Adrenal gland (tissue), 12 donors: ENCODE data around the gene MYMX. TPM values are rescaled to one million over a fixed set of nuclear protein-coding genes. Genes with fewer than 3 reads are reported as not detected.

Experiments used
- DNase-seq, 7 donors: peaks; one replicate each; pipeline ENCODE4 v3.0.0-alpha.2; 2019 to 2020
- H3K27ac ChIP-seq, 5 donors: fragments of 200-600 bp; sonication (generic) in 4 of 5; 1 replicate in 3 of 5; 2 replicates in 2 of 5; pipeline versions ENCODE4 v1.5.1 to v1.8.0; 2016 to 2020; ENCODE audit warnings: mild to moderate bottlenecking in 1 of 5
- H3K27me3 ChIP-seq: fragments of 200-600 bp; 2 replicates; pipeline ENCODE4 v1.8.0; 2021
- H3K36me3 ChIP-seq, 2 donors: fragments of 200-600 bp; replicated peaks in 1 of 2; 1 replicate in 1 of 2; 2 replicates in 1 of 2; pipeline versions ENCODE4 v1.5.1 to v1.8.0; 2018 to 2022
- H3K4me1 ChIP-seq, 2 donors: fragments of 200-600 bp; replicated peaks in 1 of 2; 1 replicate in 1 of 2; 2 replicates in 1 of 2; pipeline versions ENCODE4 v1.5.1 to v1.8.0; 2018 to 2021
- H3K4me3 ChIP-seq, 4 donors: fragments of 200-600 bp; sonication (generic) in 3 of 4; one replicate each; pipeline ENCODE4 v1.5.1; 2016 to 2018
- H3K9me3 ChIP-seq, 3 donors: fragments of 200-600 bp; sonication (generic) in 1 of 3; replicated peaks in 1 of 3; 1 replicate in 2 of 3; 2 replicates in 1 of 3; pipeline versions ENCODE4 v1.5.1 to v1.8.0; 2016 to 2021
- POLR2A ChIP-seq, 2 donors: fragments of 450-650 bp; IDR thresholded peaks; one replicate each; pipeline ENCODE4 v1.6.1; 2017; ENCODE audit warnings: antibody characterized with exemption in 2 of 2, mild to moderate bottlenecking in 2 of 2, moderate library complexity in 1 of 2
- WGBS, 4 donors: extraction: QIAGEN DNeasy Blood & Tissue Kit in 2 of 4; methylation state at CpG; one replicate each; pipeline versions ENCODE4 v1.1.5 to v1.1.7; 2013 to 2017; 5-methylcytosine and 5-hydroxymethylcytosine counted together
- intact Hi-C, 2 donors: fragments of 100-400 bp; cut with DNase I; formaldehyde crosslinking; loops; one replicate each; pipeline versions ENCODE4 v1.14.1 to v1.15.0; 2022 to 2023
- polyA plus RNA-seq, 3 donors: library from polyadenylated mRNA; stranded (reverse); fragments of 200-250 nt in 2 of 3; fragments of 350-450 nt in 1 of 3; fragmentation: Illumina TruSeq in 1 of 3; extraction: RNeasy Lipid Tissue Mini Kit (QIAGEN cat#74804) in 1 of 3; gene quantifications; one replicate each; pipeline ENCODE4 v1.2.3, GENCODE V29; 2013 to 2014
- total RNA-seq, 9 donors: library from RNA; depleted of rRNA in 4 of 9; stranded (reverse); fragments of >200 nt in 4 of 9; fragments of 120-200 nt in 1 of 9; fragmentation: NEBNext Ultra II Directional in 1 of 9; extraction: Animal tissue kit (Norgen Biotek cat#: 25700) in 1 of 9; gene quantifications; one replicate each; pipeline versions ENCODE4 v1.1.0 to v1.2.4, GENCODE V29; 2013 to 2023
- TF ChIP-seq, protein P1 (sequence below), 6 experiments: fragments of 450-650 bp in 4 of 6; fragments of 200-600 bp in 2 of 6; sonication (generic) in 1 of 6; IDR thresholded peaks; 1 replicate in 5 of 6; 2 replicates in 1 of 6; pipeline versions ENCODE4 v1.5.1 to v1.8.0; 2016 to 2021; ENCODE audit warnings: antibody characterized with exemption in 6 of 6, mild to moderate bottlenecking in 2 of 6, moderate library complexity in 1 of 6
- donor health status: healthy with polysubstance abuse.
- donor health status: Bipolar disorder and iron deficiency.
- donor health status: DM: yes; HTN: yes; CAD: no.
- donor health status: DM: no; HTN: no; CAD: no.
- donor health status: DM: no; HTN: no; CAD: no.
- donor health status: DM: yes; HTN: yes; CAD: no.

Gene MYMX
- total and polyA plus RNA-seq, 12 donors: 0.39 to 0.94 TPM; not detected in 10

DNA sequence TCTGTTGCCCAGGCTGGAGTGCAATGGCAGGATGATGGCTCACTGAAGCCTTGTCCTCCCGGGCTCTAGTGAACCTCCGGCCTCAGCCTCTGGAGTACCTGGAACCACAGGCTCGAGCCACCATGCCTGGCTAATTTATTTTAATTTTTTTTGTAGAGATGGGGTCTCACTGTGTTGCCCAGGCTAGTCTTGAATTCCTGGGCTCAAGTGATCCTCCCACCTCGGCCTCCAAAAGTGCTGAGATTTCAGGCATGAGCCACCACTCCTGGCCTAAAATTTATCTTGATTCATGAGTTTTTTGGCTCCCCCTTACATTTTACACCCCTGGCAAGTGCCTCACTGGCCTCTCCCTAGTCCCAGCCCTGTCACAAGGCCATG lies 4.2 kb downstream of the MYMX start:
- Histone ChIP-seq H3K4me1 (peaks cover 46 to 79% of the 10 kb centered on the region in 2 donors), H3K27ac (peak overlapping the region; percentile 76 to 91 (median 89)), H3K36me3 (no peaks in the 10 kb centered on the region), H3K4me3 (no peak overlapping the region), H3K9me3 (no peaks in the 10 kb centered on the region), H3K27me3 (no peaks in the 10 kb centered on the region)
- intact Hi-C loops: no loop called here
- 71 to 80% (median 76%) methylated on average over 4 of the region's 4 CpGs for WGBS, 4 donors
- TF ChIP-seq POLR2A (IDR thresholded peaks at IDR 0.05): no peak
- TF ChIP-seq, protein P1, sequence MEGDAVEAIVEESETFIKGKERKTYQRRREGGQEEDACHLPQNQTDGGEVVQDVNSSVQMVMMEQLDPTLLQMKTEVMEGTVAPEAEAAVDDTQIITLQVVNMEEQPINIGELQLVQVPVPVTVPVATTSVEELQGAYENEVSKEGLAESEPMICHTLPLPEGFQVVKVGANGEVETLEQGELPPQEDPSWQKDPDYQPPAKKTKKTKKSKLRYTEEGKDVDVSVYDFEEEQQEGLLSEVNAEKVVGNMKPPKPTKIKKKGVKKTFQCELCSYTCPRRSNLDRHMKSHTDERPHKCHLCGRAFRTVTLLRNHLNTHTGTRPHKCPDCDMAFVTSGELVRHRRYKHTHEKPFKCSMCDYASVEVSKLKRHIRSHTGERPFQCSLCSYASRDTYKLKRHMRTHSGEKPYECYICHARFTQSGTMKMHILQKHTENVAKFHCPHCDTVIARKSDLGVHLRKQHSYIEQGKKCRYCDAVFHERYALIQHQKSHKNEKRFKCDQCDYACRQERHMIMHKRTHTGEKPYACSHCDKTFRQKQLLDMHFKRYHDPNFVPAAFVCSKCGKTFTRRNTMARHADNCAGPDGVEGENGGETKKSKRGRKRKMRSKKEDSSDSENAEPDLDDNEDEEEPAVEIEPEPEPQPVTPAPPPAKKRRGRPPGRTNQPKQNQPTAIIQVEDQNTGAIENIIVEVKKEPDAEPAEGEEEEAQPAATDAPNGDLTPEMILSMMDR (IDR thresholded peaks at IDR 0.05): no peak
- no peak for DNase-seq

DNA sequence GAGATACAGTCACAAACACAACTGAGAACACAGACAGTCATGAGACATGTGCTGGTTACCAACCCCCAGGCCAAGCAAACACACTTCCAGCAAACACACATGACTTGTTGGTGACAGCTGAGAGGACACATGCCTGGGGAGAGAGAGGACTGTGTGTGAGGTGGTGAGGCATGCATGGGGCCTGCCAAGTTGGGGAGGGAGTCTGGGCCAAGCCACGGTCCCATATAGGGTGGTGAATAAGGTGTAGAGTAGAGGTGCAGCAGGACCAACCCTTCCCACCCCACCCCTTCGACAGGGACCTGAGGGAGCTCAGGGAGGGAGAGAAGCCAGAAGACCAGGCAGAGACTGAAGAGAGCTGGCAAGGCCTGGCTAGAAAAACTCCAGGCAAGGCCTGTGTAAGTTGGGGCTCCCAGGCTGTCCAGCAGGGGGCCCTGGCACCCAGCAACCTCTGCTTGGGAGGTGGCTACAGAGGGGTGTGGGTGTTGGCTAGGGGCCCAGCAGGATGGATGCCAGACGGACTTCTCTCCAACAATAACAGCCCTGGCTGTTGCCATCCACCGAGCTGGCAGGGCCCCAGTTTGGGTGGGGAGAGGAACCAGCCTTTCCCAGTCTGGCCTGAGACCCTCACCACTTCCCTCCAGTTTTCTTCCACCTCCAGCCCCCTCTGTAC lies 4.7 kb downstream of the MYMX start:
- H3K36me3 ChIP-seq: no peaks in the 10 kb centered on the region
- intact Hi-C loops: no loop called here
- peak in 1 of 2 donors; percentile 65 for TF ChIP-seq POLR2A (IDR thresholded peaks at IDR 0.05)
- TF ChIP-seq, protein P1 (IDR thresholded peaks at IDR 0.05): peak; percentile 65 to 92 (median 88)
- peak; percentile 90 to 98 (median 96) for DNase-seq
- H3K27me3 ChIP-seq: no peaks in the 10 kb centered on the region
- peak overlapping the region; percentile 76 to 91 (median 89) for H3K27ac ChIP-seq
- 3 to 21% (median 7%) methylated on average over 3 to 4 of the region's 4 CpGs for WGBS, 4 donors
- peaks cover 52 to 85% of the 10 kb centered on the region in 2 donors for H3K4me1 ChIP-seq
- H3K4me3 ChIP-seq: peak overlapping the region in 1 of 4 donors; percentile 10
- no peaks in the 10 kb centered on the region for H3K9me3 ChIP-seq

DNA sequence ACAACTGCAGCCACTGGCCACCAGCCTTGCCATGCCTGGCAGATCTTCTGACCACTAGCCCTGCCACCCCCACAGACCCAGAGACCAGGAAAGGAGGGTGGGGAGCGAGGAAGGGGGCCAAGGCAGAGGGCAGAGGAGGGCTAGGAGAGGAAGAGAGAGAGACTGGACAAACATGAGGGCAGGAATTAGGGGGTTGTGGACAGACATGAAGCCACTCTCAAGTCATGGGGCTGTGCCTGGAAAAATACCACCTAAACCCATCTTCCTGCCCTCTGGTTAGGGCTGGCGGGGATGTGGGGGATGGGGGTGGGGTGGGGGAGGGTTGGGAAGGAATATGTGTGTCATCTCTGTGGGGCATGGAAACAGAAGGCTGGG lies 5.2 kb downstream of the MYMX start:
- Histone ChIP-seq H3K27ac (peak overlapping the region; percentile 76 to 91 (median 89)), H3K27me3 (no peaks in the 10 kb centered on the region), H3K36me3 (no peaks in the 10 kb centered on the region), H3K4me3 (peak overlapping the region in 1 of 4 donors; percentile 10), H3K4me1 (peaks cover 57 to 90% of the 10 kb centered on the region in 2 donors), H3K9me3 (no peaks in the 10 kb centered on the region)
- intact Hi-C loops: no loop called here
- 57 to 85% (median 76%) methylated on average over 2 of the region's 2 CpGs for WGBS, 4 donors
- DNase-seq: no peak
- TF ChIP-seq, protein P1 (IDR thresholded peaks at IDR 0.05): no peak
- TF ChIP-seq POLR2A (IDR thresholded peaks at IDR 0.05): no peak

DNA sequence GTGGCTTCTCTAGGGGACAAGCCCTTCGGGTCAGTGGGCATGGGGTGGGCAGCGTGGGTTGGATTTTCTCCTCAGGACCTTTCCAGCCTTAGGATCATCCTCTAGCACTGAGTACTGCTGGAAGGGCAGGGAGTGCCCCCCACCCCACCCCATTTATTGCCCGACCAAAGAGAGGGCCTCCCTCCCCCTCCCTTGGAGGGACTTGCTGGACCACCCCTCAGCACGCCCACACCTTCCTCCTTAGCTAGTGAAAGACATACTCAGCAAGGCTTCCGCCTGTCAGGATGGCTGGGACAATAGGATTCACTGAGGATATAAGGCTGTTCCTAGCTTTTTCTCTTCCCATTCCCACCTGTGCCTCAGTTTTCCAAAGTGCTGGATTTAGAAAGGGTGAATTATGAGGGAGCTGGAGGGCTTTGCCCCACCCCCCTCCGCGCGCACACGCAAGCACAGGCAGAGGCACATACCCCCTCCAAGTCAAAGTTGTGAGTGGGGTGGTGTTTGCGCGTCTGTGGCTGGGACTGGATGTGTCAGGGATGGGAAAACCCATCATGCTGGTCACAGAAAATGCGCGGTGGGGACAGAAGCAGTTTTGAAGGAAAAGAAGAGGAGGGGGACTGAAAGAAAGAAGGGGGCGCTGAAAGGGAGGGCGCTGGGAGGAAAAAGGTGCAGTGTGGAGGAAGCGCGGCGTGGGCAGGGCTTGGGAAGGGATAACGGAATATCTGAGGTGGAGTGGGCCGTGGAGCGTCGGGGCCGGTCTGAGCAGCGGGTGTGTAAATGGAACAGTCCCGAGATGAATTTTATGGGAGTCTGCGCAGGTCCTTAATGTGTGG lies 6.0 kb downstream of the MYMX start:
- H3K36me3 ChIP-seq: no peaks in the 10 kb centered on the region
- intact Hi-C loops: no loop called here
- peak overlapping the region in 3 of 5 donors; percentile 89 to 91 (median 90) for H3K27ac ChIP-seq
- H3K9me3 ChIP-seq: no peaks in the 10 kb centered on the region
- H3K4me3 ChIP-seq: peak overlapping the region in 2 of 4 donors; percentile 50 to 76
- peaks cover 64 to 92% of the 10 kb centered on the region in 2 donors for H3K4me1 ChIP-seq
- H3K27me3 ChIP-seq: no peaks in the 10 kb centered on the region
- 34 to 47% (median 42%) methylated on average over 24 to 26 of the region's 26 CpGs for WGBS, 4 donors
- DNase-seq: no peak
- TF ChIP-seq, protein P1 (IDR thresholded peaks at IDR 0.05): no peak
- TF ChIP-seq POLR2A (IDR thresholded peaks at IDR 0.05): no peak
